Gastrocnemius medialis (tissue), 4 donors: ENCODE data around the gene PFDN5.

Source experiments
- POLR2A ChIP-seq, 2 donors: fragments of 450-650 bp; IDR thresholded peaks; one replicate each; pipeline ENCODE4 v1.6.1; 2017; ENCODE audit warnings: antibody characterized with exemption in 2 of 2, mild to moderate bottlenecking in 2 of 2, moderate library complexity in 2 of 2
- TF ChIP-seq, protein P1 (sequence below), 5 experiments: fragments of 450-650 bp in 3 of 5; fragments of 200-600 bp in 2 of 5; sonication (generic) in 2 of 5; IDR thresholded peaks in 4 of 5; conservative IDR thresholded peaks in 1 of 5; 1 replicate in 4 of 5; 2 replicates in 1 of 5; pipeline ENCODE4 v1.5.1; 2016 to 2019; ENCODE audit warnings: antibody characterized with exemption in 5 of 5, mild to moderate bottlenecking in 3 of 5, moderate library complexity in 3 of 5

DNA sequence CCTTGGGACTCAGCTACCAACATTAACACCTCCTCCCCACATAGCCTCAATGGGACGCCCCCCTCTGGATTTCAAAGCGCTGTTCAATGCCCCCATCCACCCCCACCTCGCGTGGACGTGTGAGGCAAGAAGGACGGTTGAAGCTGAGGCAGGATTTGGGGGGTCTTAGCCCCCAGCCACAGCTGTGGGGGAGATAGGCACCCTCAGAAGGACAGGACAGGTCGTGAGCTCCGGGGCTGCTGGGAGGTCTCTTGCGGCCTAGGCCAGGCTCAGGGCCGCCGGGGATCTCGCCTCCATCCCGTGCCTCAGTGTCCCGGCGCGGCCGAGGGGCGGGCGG lies 49.1 kb downstream of the PFDN5 start:
- TF ChIP-seq POLR2A (IDR thresholded peaks at IDR 0.05), result no peak
- TF ChIP-seq, protein P1, sequence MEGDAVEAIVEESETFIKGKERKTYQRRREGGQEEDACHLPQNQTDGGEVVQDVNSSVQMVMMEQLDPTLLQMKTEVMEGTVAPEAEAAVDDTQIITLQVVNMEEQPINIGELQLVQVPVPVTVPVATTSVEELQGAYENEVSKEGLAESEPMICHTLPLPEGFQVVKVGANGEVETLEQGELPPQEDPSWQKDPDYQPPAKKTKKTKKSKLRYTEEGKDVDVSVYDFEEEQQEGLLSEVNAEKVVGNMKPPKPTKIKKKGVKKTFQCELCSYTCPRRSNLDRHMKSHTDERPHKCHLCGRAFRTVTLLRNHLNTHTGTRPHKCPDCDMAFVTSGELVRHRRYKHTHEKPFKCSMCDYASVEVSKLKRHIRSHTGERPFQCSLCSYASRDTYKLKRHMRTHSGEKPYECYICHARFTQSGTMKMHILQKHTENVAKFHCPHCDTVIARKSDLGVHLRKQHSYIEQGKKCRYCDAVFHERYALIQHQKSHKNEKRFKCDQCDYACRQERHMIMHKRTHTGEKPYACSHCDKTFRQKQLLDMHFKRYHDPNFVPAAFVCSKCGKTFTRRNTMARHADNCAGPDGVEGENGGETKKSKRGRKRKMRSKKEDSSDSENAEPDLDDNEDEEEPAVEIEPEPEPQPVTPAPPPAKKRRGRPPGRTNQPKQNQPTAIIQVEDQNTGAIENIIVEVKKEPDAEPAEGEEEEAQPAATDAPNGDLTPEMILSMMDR (IDR thresholded peaks at IDR 0.05 in 4 of 5, conservative IDR thresholded peaks at IDR 0.05 in 1 of 5), result no peak
